Measurements from ENCODE around the gene SCYGR2. TPM values are rescaled to one million over a fixed set of nuclear protein-coding genes. Genes with fewer than 3 reads are reported as not detected.

The SCYGR2 gene
- total RNA-seq, 1 experiment from 2014 or later = not detected

DNA sequence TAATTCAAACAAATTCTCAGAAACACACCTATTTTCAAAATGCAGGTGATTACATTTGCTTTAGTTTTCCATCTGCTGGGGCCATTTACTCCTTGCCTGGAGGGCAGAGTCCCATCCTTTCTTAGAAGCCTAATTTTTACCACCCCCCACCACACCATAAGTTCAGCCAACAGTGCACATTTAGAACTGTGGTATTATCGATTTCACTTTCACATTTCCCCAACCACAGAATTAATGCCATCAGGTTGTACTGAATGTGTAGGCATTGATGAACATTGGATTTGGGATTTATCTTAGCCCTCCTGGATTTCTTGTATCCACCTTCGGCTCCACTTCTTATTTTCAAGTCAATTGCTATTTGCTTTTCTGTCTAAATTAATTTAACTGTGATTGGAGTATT is 11.4 kb downstream of the SCYGR2 start:
- no peaks in the 10 kb centered on the region for H3K79me2 ChIP-seq (ENCODE audit: insufficient read depth, low read length)
- no peaks in the 10 kb centered on the region for H3K27me3 ChIP-seq (ENCODE audit: insufficient read depth, low read length)
- intact Hi-C loops (cut with micrococcal nuclease) = no loop called here
- ChIA-PET CTCF (no interaction called here), RAD21 (ENCODE audit: low non-redundant PET in 1 of 2, low total read pairs in 2 of 2, uncharacterized antibody in 2 of 2, unreplicated experiment in 2 of 2) (no interaction called here), POLR2A (no interaction called here)
- TF ChIP-seq EZH2 (IDR thresholded peaks at IDR 0.05) (no peak), EGR1 (IDR thresholded peaks at IDR 0.05; ENCODE audit: low read depth) (no peak), SIN3A (IDR thresholded peaks at IDR 0.05; ENCODE audit: low read depth) (no peak), POLR2AphosphoS5 (IDR thresholded peaks at IDR 0.05; ENCODE audit: low read depth, low read length) (no peak), JUND (IDR thresholded peaks at IDR 0.05) (no peak), TCF7L2 (IDR thresholded peaks at IDR 0.05; ENCODE audit: borderline replicate concordance, extremely low read depth, insufficient read depth, insufficient read length) (no peak), SP1 (IDR thresholded peaks at IDR 0.05; ENCODE audit: low read depth) (no peak), CEBPB (IDR thresholded peaks at IDR 0.05; ENCODE audit: low read depth) (no peak), RAD21 (IDR thresholded peaks at IDR 0.05; ENCODE audit: low read depth) (no peak), ZNF274 (IDR thresholded peaks at IDR 0.05; ENCODE audit: low read depth, low read length) (no peak), SRF (IDR thresholded peaks at IDR 0.05; ENCODE audit: low read depth) (no peak), CBX3 (IDR thresholded peaks at IDR 0.05; ENCODE audit: low read depth) (no peak), FOSL1 (IDR thresholded peaks at IDR 0.05; ENCODE audit: low read depth) (no peak), ELF1 (IDR thresholded peaks at IDR 0.05; ENCODE audit: borderline replicate concordance, low read depth) (no peak), YY1 (IDR thresholded peaks at IDR 0.05; ENCODE audit: extremely low read depth, insufficient replicate concordance, low read depth, low read length) (no peak), EZH2phosphoT487 (IDR thresholded peaks at IDR 0.05; ENCODE audit: borderline replicate concordance) (no peak)
- TF ChIP-seq, protein P1, sequence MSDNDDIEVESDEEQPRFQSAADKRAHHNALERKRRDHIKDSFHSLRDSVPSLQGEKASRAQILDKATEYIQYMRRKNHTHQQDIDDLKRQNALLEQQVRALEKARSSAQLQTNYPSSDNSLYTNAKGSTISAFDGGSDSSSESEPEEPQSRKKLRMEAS (IDR thresholded peaks at IDR 0.05) = no peak
- TF ChIP-seq, protein P2, sequence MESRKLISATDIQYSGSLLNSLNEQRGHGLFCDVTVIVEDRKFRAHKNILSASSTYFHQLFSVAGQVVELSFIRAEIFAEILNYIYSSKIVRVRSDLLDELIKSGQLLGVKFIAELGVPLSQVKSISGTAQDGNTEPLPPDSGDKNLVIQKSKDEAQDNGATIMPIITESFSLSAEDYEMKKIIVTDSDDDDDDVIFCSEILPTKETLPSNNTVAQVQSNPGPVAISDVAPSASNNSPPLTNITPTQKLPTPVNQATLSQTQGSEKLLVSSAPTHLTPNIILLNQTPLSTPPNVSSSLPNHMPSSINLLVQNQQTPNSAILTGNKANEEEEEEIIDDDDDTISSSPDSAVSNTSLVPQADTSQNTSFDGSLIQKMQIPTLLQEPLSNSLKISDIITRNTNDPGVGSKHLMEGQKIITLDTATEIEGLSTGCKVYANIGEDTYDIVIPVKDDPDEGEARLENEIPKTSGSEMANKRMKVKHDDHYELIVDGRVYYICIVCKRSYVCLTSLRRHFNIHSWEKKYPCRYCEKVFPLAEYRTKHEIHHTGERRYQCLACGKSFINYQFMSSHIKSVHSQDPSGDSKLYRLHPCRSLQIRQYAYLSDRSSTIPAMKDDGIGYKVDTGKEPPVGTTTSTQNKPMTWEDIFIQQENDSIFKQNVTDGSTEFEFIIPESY (IDR thresholded peaks at IDR 0.05; ENCODE audit: extremely low read depth, insufficient replicate concordance, low read length) = no peak
- TF ChIP-seq, protein P3, sequence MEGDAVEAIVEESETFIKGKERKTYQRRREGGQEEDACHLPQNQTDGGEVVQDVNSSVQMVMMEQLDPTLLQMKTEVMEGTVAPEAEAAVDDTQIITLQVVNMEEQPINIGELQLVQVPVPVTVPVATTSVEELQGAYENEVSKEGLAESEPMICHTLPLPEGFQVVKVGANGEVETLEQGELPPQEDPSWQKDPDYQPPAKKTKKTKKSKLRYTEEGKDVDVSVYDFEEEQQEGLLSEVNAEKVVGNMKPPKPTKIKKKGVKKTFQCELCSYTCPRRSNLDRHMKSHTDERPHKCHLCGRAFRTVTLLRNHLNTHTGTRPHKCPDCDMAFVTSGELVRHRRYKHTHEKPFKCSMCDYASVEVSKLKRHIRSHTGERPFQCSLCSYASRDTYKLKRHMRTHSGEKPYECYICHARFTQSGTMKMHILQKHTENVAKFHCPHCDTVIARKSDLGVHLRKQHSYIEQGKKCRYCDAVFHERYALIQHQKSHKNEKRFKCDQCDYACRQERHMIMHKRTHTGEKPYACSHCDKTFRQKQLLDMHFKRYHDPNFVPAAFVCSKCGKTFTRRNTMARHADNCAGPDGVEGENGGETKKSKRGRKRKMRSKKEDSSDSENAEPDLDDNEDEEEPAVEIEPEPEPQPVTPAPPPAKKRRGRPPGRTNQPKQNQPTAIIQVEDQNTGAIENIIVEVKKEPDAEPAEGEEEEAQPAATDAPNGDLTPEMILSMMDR (IDR thresholded peaks at IDR 0.05 in 2 of 3, conservative IDR thresholded peaks at IDR 0.05 in 1 of 3; ENCODE audit: borderline replicate concordance in 1 of 3, insufficient read depth in 1 of 3, low read depth in 2 of 3, low read length in 2 of 3) = no peak
- TF ChIP-seq, protein P4, sequence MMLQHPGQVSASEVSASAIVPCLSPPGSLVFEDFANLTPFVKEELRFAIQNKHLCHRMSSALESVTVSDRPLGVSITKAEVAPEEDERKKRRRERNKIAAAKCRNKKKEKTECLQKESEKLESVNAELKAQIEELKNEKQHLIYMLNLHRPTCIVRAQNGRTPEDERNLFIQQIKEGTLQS (IDR thresholded peaks at IDR 0.05) = no peak
- DNase-seq (ENCODE audit: low read depth, low spot score) (no peak), ATAC-seq (no peak)
- no peaks in the 10 kb centered on the region for H3K4me1 ChIP-seq (ENCODE audit: control insufficient read depth in 1 of 2, insufficient read depth in 2 of 2, low read length in 2 of 2)
- H3K27ac ChIP-seq (ENCODE audit: low read depth, low read length) = no peak overlapping the region
- H3K4me2 ChIP-seq (ENCODE audit: low read length) = no peak overlapping the region
- H2AFZ ChIP-seq (ENCODE audit: low read depth, low read length, poor library complexity, severe bottlenecking) = no peak overlapping the region
- BruUV-seq (replicated peaks) = no TSS peak
- H3K4me3 ChIP-seq (replicated peaks in 1 of 2; ENCODE audit: low read depth in 1 of 2, low read length in 2 of 2) = no peak overlapping the region
- no peaks in the 10 kb centered on the region for H4K20me1 ChIP-seq (ENCODE audit: insufficient read depth)
- no peaks in the 10 kb centered on the region for H3K36me3 ChIP-seq (ENCODE audit: control insufficient read depth in 1 of 2, insufficient read depth in 2 of 2, low read length in 2 of 2)
- H3K9me2 ChIP-seq (ENCODE audit: insufficient read depth) = no peaks in the 10 kb centered on the region
- H3K9ac ChIP-seq (ENCODE audit: low read length) = no peak overlapping the region
- H3K9me3 ChIP-seq (ENCODE audit: control insufficient read depth in 1 of 2, insufficient read depth in 1 of 2, low read depth in 1 of 2, low read length in 2 of 2) = no peaks in the 10 kb centered on the region
